Superior temporal gyrus (tissue), 1 donor: ENCODE data around the gene TMEM169.
A peak's percentile ranks its signal among the peaks of the same experiment; 100 is the strongest.
"Not testable (repeated sequence)": the region's sequence is repeated elsewhere in the genome, so short reads cannot be mapped to it uniquely, and the experiment has no call there.

Source experiments
- DNase-seq: peaks from one replicate; pipeline ENCODE4 v3.0.0-alpha.2; 2016; ENCODE audit errors: extremely low spot score

TMEM169 gene

DNA sequence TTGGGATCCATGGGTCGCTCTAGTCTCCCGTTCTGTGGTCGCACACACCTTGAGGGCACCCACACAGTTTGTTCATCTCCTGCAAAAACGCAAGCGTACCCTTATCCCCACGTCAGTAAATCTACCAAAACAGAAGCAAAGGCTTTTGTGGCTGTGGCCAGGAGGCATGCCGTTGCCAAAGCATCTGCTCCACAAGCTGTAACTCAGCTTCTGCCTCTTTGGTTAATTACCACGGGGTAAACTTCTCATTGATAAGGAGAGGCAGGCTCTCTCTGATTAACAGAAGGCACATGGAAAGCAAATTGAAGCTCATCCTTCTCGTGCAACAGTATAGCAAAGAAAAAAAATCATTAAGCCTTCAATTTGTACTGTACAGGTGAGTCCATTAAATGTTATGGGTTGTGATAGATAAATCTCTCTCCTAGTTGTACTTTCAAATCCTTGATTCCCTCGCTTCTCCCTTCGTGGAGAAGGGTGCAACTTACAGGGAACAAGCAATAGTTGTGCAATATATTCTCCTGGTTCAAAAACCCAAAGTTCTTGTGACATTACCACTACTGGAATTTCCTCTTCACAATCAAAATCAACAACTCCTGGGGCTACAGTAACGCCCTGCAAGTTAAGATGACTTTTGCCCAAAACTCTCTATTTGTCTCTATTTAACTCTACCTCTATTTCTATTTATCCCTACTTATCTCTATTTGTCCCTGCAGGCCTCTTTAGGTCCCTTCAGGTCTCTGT lies 10.4 kb upstream of the TMEM169 start:
- no peak for DNase-seq

DNA sequence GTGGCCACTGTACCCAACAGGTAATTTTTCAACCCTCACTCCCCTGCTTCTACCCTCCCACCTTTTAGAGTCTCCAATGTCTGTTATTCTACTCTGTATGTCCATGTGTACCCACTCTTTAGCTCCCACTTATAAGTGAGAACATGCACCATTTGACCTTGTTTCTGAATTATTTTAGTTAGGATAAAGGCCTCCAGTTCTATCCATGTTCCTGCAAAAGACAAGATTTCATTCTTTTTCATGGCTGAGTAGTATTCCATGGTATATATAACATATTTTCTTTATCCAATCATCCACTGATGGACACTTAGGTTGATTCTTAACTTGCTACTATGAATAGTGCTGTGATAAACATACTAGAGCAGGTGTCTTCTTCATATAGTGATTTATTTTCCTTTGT lies 9.2 kb upstream of the TMEM169 start:
- no peak for DNase-seq

DNA sequence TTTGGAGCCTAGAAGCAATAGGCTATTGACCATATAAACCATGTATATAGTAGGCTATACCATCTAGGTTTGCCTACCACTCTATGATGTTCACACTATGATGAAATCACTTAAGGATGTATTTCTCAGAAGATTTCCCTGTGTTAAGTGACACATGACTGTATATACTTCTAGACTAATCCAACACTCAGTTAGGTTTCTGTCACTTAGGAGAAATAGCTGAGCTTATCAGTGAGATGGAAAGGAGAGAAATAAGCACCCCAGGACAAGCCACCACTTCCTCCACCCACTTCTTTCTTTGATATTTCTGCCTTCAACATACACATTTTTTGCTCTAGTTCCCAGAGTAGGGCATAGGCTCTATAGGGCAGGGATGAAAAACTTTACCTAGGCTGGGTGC lies 7.9 kb upstream of the TMEM169 start:
- no peak for DNase-seq

DNA sequence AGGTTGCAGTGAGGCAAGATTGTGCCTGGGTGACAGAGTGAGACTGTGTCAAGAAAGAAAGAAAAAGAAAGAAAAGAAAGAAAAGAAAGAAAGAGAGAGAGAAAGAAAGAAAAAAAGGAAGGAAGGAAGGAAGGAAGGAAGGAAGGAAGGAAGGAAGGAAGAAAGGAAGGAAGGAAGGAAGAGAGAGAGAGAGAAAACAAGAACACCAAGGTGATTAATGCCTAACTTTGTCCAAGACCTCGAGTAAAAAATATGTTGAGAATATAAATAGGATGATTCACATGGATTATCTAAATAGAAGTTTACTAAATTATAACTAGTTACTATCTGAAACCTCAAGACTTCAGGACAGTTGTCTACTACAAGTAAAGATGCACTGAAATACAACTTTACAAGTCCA lies 7.3 kb upstream of the TMEM169 start:
- no peak for DNase-seq

DNA sequence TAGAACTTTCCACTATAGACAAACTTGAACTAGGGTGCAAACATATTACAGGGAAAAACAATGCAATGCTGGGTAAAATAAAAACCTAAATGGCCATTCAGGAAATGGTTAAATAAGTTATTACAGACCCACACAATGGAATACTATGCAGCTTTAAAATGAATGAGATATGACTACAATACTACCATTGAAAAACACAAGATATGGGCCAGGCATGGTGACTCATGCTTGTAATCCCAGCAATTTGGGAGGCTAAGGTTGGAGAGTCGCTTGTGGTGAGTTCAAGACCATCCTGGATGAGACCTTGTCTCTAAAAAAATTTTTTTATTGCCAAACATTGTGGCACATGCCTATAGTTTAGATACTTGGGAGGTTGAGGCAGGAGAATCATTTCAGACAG lies 6.9 kb upstream of the TMEM169 start:
- no peak for DNase-seq

DNA sequence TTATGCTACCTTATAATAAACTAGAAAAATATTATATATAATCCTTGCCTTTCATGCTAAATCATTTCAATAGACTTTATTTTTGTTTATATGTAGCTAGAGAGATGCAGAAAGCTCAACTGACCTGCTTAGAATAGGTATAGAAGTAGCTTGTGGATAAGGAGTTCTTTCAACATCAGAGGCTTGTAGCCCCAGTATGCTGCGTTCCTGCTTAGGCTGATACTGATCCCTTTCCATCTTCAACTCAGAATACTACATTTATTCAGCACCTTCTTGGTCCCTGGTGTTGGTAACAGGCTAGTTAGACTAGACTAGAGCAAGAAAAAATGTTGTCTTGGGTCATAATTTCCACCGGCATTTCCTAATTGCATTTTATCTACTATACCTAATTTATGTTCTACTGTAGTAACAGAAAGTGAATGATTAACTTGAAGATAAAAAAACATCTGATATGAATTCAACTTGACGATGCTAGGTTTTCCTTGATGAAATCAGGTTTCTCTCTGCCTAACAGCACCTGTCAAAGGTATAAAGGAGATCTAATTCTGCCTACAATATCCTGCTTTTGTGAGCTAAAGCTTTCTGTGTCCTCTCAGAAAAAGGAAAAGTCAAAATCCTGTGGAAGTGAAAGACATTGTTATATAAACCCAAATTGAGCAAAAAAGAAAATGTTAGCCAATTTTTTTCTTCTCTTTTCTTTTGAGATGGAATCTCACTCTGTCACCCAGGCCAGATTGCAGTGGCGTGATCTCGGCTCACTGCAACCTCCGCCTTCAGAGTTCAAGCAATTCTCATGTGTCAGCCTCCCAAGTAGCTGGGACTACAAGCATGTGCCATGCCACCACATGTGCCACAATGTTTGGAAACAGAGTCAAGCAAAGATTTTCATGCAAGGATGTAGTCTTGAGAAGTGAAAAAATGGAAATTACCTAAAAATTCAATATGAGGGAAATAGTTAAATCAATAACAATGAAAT lies 5.9 kb upstream of the TMEM169 start:
- no peak for DNase-seq

DNA sequence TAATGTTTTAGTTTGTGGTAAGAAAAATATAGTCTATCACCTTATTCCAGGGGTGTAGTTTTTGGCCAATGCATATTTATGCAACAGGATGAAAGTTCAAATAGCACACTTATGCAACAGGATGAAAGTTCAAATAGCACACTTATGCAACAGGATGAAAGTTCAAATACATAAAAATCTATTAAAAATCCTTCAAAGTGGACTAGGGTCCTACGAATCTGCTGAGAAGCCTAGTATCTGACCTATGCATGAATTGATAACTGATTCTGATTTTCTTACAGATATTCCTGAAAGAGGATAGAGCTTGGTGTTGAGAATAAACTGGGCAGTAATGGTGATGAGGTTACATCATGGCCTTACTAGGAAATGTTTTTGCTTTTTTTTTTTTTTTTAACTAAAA lies 2.9 kb upstream of the TMEM169 start:
- no peak for DNase-seq

DNA sequence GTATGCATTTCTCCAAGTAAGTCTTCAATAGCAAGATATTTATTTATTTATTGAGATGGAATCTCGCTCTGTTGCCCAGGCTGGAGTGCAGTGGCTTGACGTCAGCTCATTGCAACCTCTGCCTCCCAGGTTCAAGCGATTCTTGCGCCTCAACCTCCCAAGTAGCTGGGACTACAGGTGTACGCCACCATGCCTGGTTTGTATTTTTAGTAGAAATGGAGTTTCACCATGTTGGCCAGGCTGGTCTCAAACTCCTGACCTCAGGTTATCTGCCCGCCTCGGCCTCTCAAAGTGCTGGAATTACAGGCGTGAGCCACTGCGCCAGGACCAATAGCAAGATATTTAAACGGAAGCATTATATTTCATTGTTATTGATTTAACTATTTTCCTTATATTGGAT lies 1.7 kb upstream of the TMEM169 start:
- DNase-seq, result not testable (repeated sequence)

DNA sequence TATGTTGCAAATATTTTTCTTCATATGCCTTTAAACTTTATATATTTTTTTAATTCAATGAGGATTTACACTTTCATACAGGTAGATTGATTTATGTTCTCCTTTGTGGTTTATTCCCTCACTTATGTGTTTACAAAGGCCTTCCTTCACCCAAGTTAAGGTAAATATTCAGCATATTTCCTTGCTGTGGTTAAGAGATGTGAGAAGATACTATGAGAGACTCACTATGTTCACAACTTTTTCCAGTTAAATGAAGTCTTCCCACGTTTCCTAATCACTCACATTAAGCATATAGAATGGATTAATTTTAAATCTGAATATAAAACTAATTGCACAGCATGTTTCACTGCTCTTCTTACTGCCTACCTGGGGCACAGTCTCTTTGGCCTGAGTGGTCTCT lies 707 bp upstream of the TMEM169 start:
- no peak for DNase-seq

DNA sequence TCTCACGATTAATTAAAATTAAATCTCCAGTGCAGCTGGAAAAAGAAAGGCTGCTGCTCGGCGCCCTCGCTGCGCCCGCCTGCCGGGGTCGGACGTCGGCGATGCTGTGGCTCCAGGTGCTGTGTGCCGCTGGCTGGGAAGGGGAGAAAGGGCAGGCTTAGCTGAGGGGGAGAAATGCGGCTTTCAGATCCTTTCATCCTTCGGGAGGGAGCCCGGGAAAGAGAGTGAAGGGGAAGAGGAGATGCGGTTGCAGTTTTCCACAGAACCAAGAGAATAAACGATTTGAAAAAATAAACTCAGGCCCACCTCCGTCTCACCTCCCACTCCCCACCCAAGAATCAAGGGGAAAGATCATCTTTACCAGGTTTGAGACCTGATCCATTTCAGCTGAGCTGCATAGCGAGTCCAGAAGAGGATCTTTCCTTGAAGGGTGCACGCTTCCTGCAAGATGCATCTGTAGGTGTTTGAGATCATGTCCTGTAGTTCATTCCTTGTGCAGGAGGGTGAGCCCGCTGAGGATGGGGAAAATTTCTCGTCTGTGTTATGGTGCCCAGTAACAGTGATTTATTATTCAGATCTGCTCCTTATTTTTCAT lies 495 bp downstream of the TMEM169 start:
- DNase-seq, result peak; percentile 58

DNA sequence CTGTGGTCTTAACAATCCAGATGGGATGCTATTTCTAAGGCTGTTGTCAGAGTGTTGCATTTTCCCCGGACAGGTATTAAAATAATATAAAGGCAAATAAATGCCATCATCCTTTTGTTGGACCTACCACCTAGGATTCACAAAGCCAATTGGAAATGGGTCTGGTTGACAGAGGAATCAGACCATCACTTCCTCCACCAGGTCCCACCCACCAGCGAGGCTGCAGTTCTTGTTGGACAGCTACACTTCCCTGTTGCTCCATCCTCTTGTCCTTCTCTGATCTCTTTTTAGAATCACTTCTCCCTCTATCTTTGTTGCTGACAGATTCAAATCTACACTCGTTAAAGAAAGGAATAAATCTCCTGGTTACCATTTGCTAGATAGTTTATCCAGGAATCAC lies 1.1 kb downstream of the TMEM169 start:
- DNase-seq, result peak; percentile 62

DNA sequence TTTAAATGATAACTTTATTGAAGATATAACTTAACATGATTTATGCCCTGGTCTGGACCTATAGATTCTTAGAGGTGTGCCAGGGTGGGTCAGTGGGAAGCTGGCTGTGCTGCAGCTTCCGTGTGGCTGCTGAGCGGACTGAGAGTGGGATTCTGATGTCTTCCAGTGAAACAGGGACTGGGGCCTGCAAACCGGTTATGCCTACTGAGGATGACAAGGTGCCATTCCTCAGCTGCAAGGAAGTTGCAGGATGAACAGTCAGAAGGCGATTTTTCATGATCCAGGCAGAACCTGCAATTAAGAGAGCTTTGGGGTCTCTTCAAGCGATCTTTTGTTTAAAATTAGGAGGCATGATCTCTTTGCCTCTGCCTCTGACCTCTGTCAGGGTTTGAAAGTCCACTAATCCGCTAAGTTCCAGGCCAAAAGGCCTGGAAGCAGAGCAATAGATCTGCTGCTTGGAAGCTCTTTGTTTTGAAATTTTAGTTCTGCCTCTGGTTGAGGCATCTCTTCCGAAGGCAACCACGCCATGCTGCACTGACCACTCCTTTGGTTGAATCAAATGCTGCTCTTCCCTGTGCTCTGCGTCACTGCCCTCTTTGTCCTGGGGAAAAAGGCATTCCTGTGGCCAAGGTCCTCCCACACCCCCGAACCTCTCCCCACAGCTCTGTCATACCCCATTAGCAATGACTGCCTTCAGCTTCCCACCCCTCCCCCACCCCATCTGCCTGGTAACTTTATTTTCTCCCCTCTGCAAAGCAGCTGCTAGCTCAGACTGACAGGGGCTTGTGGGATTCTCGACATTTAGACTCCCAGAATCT lies 2.0 kb downstream of the TMEM169 start:
- DNase-seq, result no peak

DNA sequence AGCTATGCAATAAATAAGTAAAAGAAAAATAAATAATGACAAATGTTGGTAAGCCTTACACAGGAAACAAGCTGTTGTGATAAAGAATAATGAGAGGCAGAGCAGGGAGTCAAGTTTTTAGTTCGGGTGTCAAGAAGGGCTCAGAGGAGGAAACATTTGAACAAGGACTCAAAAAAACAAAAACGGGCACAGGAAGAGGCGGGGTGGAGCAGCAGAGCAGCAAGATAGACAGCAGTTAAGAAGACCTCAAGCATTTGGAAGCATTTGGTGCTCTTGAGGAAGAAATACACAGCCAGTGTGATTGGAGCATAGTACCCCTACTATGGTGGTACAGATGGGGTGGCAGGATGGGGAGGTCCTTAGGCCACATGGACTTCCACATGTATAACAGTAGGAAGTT lies 2.8 kb downstream of the TMEM169 start:
- no peak for DNase-seq

DNA sequence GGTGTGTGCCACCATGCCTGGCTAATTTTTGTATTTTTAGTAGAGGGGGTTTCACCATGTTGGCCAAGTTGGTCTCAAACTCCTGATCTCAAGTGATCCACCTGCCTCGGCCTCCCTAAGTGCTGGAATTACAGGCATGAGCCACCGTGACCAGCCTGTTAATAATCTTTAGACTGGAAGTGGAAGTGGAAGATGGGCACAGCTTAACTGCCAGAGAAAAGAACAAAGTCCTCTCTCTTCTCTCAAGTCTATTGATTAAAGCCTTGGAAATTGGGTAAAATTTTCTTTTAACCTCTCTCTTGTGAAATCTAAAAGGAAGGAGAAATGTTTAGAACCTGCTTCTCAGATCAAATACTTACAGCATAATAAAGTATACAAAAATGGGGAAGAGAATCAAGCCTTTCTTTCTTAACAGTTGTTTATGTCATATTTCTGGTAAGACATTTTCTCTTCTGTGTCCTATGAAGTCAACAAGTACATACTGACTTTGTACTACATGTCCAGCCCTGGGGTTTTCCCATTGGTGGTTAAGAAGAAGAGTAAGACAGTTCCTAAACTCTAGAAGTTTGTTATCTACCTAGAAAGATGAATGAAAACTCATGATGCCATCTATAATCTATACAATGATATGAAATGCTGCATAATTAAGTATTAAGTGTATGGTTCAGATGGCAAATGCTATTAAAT lies 4.6 kb downstream of the TMEM169 start:
- no peak for DNase-seq

DNA sequence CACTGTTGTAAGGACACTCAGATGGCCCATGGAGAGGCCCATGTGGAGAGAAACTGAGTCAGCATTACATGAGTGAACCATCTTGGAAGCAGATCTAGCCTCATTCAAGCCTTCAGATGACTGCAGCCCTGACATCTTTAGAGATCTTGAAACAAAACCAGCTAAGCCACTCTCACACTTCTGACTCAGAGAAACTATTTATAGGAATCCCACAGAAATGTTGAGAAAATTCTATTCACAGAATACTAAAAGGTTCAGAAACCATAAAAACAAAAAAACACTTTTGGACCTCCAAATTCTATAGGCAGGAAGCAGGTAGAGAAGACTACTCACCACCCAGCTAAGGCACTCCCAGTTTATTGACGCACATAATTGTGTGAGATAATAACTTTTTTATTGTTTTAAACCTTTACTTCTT lies 8.7 kb downstream of the TMEM169 start:
- DNase-seq, result no peak

DNA sequence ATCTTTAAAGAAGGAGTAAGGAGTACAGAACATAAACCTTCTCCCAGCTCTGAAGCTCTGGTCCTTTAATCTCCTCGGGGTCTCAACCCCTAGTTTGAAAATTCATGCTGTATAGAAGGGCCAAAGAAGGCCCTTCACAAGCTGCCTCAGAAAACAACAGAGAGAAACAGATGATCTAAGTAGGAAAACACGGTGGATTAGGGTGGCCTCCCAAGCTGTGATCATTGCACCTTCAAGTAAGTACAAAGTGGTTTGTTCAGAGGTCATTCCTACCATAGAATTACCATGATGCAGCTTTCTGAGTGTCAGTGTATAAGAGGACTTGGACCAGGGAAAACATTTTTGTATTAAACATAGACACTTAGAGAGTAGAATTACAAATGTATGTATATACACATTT lies 10.9 kb downstream of the TMEM169 start:
- DNase-seq, result no peak

DNA sequence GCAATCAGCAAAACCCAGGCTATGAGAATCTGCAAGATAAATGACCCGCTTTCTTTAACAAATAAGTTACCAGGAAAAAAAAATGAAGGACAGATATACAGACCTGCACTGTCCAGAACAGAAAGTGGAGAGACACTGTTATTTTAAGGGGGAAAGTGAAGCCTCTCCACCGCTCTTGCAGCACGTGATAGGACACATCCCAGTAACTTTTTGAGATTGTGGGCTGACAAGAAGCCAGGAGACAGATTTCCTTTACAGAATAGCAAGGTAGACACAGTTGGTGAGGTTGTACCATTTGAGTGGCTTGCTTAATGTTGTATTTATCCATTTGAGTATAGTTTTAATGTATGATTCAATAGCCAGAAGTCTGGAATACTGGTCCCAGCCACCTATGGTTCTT lies 13.0 kb downstream of the TMEM169 start:
- no peak for DNase-seq

DNA sequence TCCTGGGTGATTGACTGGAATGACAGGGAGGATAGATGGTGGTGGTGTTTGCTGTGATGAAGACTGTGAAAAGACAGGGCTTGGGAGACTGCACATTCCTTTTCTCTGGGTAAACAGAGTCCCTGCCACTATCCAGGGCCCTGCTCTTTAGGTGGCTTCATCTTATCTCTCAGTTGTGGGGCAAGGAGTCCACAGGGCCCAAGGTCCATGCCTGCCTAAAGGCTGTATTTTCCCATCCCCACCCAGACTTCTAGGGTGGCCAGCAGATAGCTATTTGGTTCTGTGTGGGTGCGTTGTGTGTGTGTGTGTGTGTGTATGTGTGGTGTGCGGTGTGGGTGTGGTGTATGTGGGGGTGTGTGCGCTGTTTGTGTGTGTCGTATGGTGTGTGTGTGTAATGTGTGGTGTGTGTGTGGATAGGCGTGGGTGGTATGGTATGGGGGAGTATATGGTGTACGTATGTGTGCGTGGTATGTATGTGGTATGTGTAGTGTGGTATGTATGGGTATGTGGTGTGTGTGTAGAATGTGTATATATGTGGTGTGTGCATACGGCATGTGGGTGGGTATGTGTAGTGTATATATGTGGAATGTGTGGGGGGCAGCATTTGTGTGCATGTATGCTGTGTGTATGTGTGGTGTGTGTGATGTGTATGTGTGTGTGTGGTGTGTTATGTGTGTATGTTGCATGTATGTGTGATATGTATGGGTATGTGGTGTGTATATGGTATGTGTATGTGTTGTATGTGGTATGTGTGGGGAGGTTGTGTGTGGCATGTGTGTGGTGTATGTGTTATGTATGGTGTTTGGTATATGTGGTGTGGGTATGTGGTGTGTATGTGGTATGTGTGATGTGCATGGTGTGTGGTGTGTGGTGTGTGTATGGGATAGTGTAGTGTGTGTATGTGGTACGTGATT lies 17.0 kb downstream of the TMEM169 start:
- DNase-seq, result no peak

DNA sequence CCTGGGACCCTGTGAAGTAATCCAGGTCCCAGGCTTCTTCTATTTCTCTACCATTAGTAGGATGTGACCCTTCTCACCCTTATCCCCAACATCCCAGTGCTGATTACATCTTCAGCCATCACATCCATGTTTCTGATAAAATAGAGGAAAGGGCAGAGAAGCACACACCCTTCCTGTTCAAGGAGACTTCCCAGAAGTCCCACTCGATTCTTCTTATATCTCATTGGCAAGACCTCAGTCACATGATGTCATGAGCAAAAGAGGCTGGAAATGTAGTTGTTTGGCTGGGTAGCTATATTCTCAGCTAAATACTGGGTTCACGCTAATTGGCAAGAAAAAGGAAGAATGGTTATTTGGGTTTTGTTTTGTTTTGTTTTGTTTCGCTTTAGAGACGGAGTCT lies 19.4 kb downstream of the TMEM169 start:
- DNase-seq, result no peak

DNA sequence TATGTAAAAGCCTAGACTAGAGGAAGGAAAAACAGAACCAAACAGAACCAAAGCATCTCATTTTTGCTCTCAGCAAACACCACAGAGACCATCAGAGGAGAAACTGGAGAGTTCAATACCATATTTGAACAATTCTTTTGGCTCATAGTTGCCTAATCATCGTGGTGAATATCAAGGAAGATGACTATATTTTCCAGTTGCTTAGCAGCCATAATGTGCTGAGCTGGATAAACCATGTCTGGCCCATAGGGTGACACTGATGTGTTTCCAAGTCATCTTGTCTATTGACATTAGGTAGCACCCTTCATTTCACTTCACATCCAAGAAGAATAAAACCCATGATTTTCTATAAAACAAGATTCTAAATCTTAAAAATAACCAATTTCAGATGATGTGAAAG lies 21.5 kb downstream of the TMEM169 start:
- DNase-seq, result no peak
